Endothelial cell of umbilical vein (primary cell): Measurements from ENCODE around the gene CXCR5.

Experiments
- CTCF ChIP-seq, 2 donors: IDR thresholded peaks; 1 replicate in 1 of 2; 2 replicates in 1 of 2; pipeline ENCODE4 v1.5.1; 2011; ENCODE audit warnings: low read length in 2 of 2, mild to moderate bottlenecking in 2 of 2, moderate library complexity in 2 of 2, control low read depth in 1 of 2, inconsistent platforms in 1 of 2, low read depth in 1 of 2; ENCODE audit not compliant: insufficient read depth in 1 of 2; ENCODE audit errors: extremely low read depth in 1 of 2
- EZH2 ChIP-seq: IDR thresholded peaks from 2 replicates; pipeline ENCODE4 v1.6.1; 2012; ENCODE audit warnings: borderline replicate concordance, low read depth, mild to moderate bottlenecking, moderate library complexity, low read length, inconsistent platforms; ENCODE audit not compliant: severe bottlenecking
- FOS ChIP-seq: IDR thresholded peaks from 2 replicates; pipeline ENCODE4 v1.6.1; 2011; ENCODE audit warnings: mild to moderate bottlenecking, low read length, moderate library complexity, borderline replicate concordance; ENCODE audit not compliant: insufficient read depth
- JUN ChIP-seq: IDR thresholded peaks from 2 replicates; pipeline ENCODE4 v1.6.1; 2011; ENCODE audit warnings: borderline replicate concordance, low read depth; ENCODE audit not compliant: insufficient read length, insufficient read depth
- MAX ChIP-seq: IDR thresholded peaks from 2 replicates; pipeline ENCODE4 v1.6.1; 2011; ENCODE audit not compliant: insufficient read depth, insufficient read length
- MYC ChIP-seq: IDR thresholded peaks from one replicate; pipeline ENCODE4 v1.6.1; 2011; ENCODE audit warnings: mild to moderate bottlenecking, low read depth, low read length
- POLR2A ChIP-seq: IDR thresholded peaks from 2 replicates; pipeline ENCODE4 v1.6.1; 2012; ENCODE audit warnings: low read depth, mild to moderate bottlenecking, control low read depth, low read length
- POLR2AphosphoS5 ChIP-seq: IDR thresholded peaks from 2 replicates; pipeline ENCODE4 v1.6.1; 2012; ENCODE audit warnings: low read depth, mild to moderate bottlenecking, control low read depth, low read length, moderate library complexity; ENCODE audit not compliant: insufficient read depth

- TF ChIP-seq MAX (no peak), CTCF (IDR thresholded peaks at IDR 0.05; ENCODE audit: extremely low read depth in 1 of 2, insufficient read depth in 1 of 2, low read depth in 1 of 2, low read length in 2 of 2) (no peak), POLR2AphosphoS5 (peak; percentile 31), POLR2A (no peak), EZH2 (no peak), FOS (no peak), JUN (no peak), MYC (no peak)
Measured at GRCh38 chr11:118913411-118914125, 29.9 kb downstream of the CXCR5 start.
